HUES48 (cell line): ENCODE results near the gene RBM34.
A peak's percentile ranks its signal among the peaks of the same experiment; 100 is the strongest.
"Not testable (repeated sequence)": the region's sequence is repeated elsewhere in the genome, so short reads cannot be mapped to it uniquely, and the experiment has no call there.

Experiments used
- H3K27ac ChIP-seq: one replicate; pipeline ENCODE4 v1.7.0; 2013; ENCODE audit warnings: low read depth, low read length, inconsistent platforms
- H3K27me3 ChIP-seq: 2 replicates; pipeline ENCODE4 v1.6.1; 2013; ENCODE audit warnings: mild to moderate bottlenecking, low read length; ENCODE audit not compliant: control insufficient read depth, insufficient read depth
- H3K36me3 ChIP-seq: 2 replicates; pipeline ENCODE4 v1.6.1; 2013; ENCODE audit warnings: low read length; ENCODE audit not compliant: control insufficient read depth, insufficient read depth
- H3K4me1 ChIP-seq: 2 replicates; pipeline ENCODE4 v1.6.1; 2013; ENCODE audit warnings: mild to moderate bottlenecking, low read length; ENCODE audit not compliant: control insufficient read depth, insufficient read depth
- H3K4me3 ChIP-seq: 2 replicates; pipeline ENCODE4 v1.5.1; 2013; ENCODE audit warnings: mild to moderate bottlenecking, low read depth, low read length
- H3K9ac ChIP-seq: 2 replicates; pipeline ENCODE4 v1.6.1; 2013; ENCODE audit warnings: mild to moderate bottlenecking, low read depth, low read length, moderate library complexity
- H3K9me3 ChIP-seq: 2 replicates; pipeline ENCODE4 v1.6.1; 2013; ENCODE audit warnings: low read length; ENCODE audit not compliant: control insufficient read depth, insufficient read depth

The RBM34 gene

GRCh38 chr1:235180916-235181460 is 19.9 kb upstream of the RBM34 start:
- H3K9ac ChIP-seq: no peak overlapping the region
- peaks cover 63% of the 10 kb centered on the region for H3K36me3 ChIP-seq
- H3K4me1 ChIP-seq: no peaks in the 10 kb centered on the region
- no peaks in the 10 kb centered on the region for H3K27me3 ChIP-seq
- H3K9me3 ChIP-seq: no peaks in the 10 kb centered on the region
- H3K4me3 ChIP-seq: no peak overlapping the region
- H3K27ac ChIP-seq: no peak overlapping the region

- Histone ChIP-seq H3K36me3 (peaks cover 82% of the 10 kb centered on the region), H3K27me3 (no peaks in the 10 kb centered on the region), H3K27ac (no peak overlapping the region), H3K4me3 (no peak overlapping the region), H3K9me3 (no peaks in the 10 kb centered on the region), H3K9ac (no peak overlapping the region), H3K4me1 (no peaks in the 10 kb centered on the region)
Measured at GRCh38 chr1:235176486-235176885, 15.4 kb upstream of the RBM34 start.

GRCh38 chr1:235169986-235170385 is 8.9 kb upstream of the RBM34 start:
- no peak overlapping the region for H3K27ac ChIP-seq
- H3K4me1 ChIP-seq: no peaks in the 10 kb centered on the region
- no peak overlapping the region for H3K9ac ChIP-seq
- H3K4me3 ChIP-seq: no peak overlapping the region
- H3K9me3 ChIP-seq: no peaks in the 10 kb centered on the region
- H3K27me3 ChIP-seq: no peaks in the 10 kb centered on the region
- H3K36me3 ChIP-seq: peaks cover 62% of the 10 kb centered on the region

- peaks cover 47% of the 10 kb centered on the region for H3K36me3 ChIP-seq
- no peak overlapping the region for H3K9ac ChIP-seq
- no peaks in the 10 kb centered on the region for H3K27me3 ChIP-seq
- H3K4me1 ChIP-seq: no peaks in the 10 kb centered on the region
- no peak overlapping the region for H3K27ac ChIP-seq
- no peaks in the 10 kb centered on the region for H3K9me3 ChIP-seq
- no peak overlapping the region for H3K4me3 ChIP-seq
Measured at GRCh38 chr1:235168375-235168774, 7.3 kb upstream of the RBM34 start.

GRCh38 chr1:235161685-235162327 is 756 bp upstream of the RBM34 start:
- Histone ChIP-seq H3K4me3 (peak overlapping the region; percentile 91), H3K4me1 (0 out of 2 replicates have a peak, but pooled peaks cover 5% of the 10 kb centered on the region), H3K27me3 (no peaks in the 10 kb centered on the region), H3K36me3 (peaks cover 29% of the 10 kb centered on the region), H3K9ac (peak overlapping the region; percentile 85), H3K27ac (peak overlapping the region; percentile 92), H3K9me3 (no peaks in the 10 kb centered on the region)

GRCh38 chr1:235160383-235160956 is 580 bp downstream of the RBM34 start:
- Histone ChIP-seq H3K27me3 (no peaks in the 10 kb centered on the region), H3K9me3 (no peaks in the 10 kb centered on the region), H3K36me3 (peaks cover 38% of the 10 kb centered on the region), H3K9ac (peak overlapping the region; percentile 85), H3K27ac (peak overlapping the region; percentile 92), H3K4me1 (0 out of 2 replicates have a peak, but pooled peaks cover 5% of the 10 kb centered on the region), H3K4me3 (peak overlapping the region; percentile 91)

GRCh38 chr1:235159930-235160329 is 1.1 kb downstream of the RBM34 start:
- Histone ChIP-seq H3K4me3 (peak overlapping the region; percentile 91), H3K36me3 (peaks cover 43% of the 10 kb centered on the region)
- H3K9me3 ChIP-seq, H3K27ac ChIP-seq, H3K4me1 ChIP-seq, H3K9ac ChIP-seq, H3K27me3 ChIP-seq: not testable (repeated sequence)

GRCh38 chr1:235159284-235159683 is 1.8 kb downstream of the RBM34 start:
- peaks cover 50% of the 10 kb centered on the region for H3K36me3 ChIP-seq
- not testable (repeated sequence) for H3K4me3 ChIP-seq, H3K9ac ChIP-seq, H3K27ac ChIP-seq, H3K27me3 ChIP-seq, H3K4me1 ChIP-seq, H3K9me3 ChIP-seq

GRCh38 chr1:235158680-235159079 is 2.4 kb downstream of the RBM34 start:
- Histone ChIP-seq H3K9ac (no peak overlapping the region), H3K9me3 (no peaks in the 10 kb centered on the region), H3K4me1 (0 out of 2 replicates have a peak, but pooled peaks cover 5% of the 10 kb centered on the region), H3K4me3 (no peak overlapping the region), H3K27me3 (no peaks in the 10 kb centered on the region), H3K27ac (no peak overlapping the region), H3K36me3 (peaks cover 54% of the 10 kb centered on the region)

GRCh38 chr1:235157150-235157549 is 3.9 kb downstream of the RBM34 start:
- no peak overlapping the region for H3K9ac ChIP-seq
- no peaks in the 10 kb centered on the region for H3K9me3 ChIP-seq
- H3K4me3 ChIP-seq: no peak overlapping the region
- H3K27me3 ChIP-seq: no peaks in the 10 kb centered on the region
- H3K36me3 ChIP-seq: peaks cover 70% of the 10 kb centered on the region
- H3K4me1 ChIP-seq: 0 out of 2 replicates have a peak, but pooled peaks cover 5% of the 10 kb centered on the region
- H3K27ac ChIP-seq: no peak overlapping the region

GRCh38 chr1:235156740-235157139 is 4.3 kb downstream of the RBM34 start:
- Histone ChIP-seq H3K9me3 (no peaks in the 10 kb centered on the region), H3K4me3 (no peak overlapping the region), H3K36me3 (peaks cover 74% of the 10 kb centered on the region), H3K4me1 (0 out of 2 replicates have a peak, but pooled peaks cover 2% of the 10 kb centered on the region), H3K9ac (no peak overlapping the region), H3K27me3 (no peaks in the 10 kb centered on the region), H3K27ac (no peak overlapping the region)
